Thyroid gland (tissue), 4 donors: Measurements from ENCODE around the gene HS3ST3A1. TPM values are rescaled to one million over a fixed set of nuclear protein-coding genes. Genes with fewer than 3 reads are reported as not detected.

Experiments
- DNase-seq, 2 donors: peaks; one replicate each; pipeline ENCODE4 v3.0.0-alpha.2; 2019
- H3K27ac ChIP-seq, 3 donors: fragments of 200-600 bp; sonication (generic); 1 replicate in 2 of 3; 2 replicates in 1 of 3; pipeline ENCODE4 v1.5.1; 2016 to 2019; ENCODE audit warnings: mild to moderate bottlenecking in 1 of 3, moderate library complexity in 1 of 3
- H3K27me3 ChIP-seq: fragments of 200-600 bp; sonication (generic); one replicate; pipeline ENCODE4 v1.5.1; 2019
- H3K36me3 ChIP-seq, 2 donors: fragments of 200-600 bp; sonication (generic); one replicate each; pipeline ENCODE4 v1.5.1; 2016 to 2019
- H3K4me1 ChIP-seq, 2 donors: fragments of 200-600 bp; sonication (generic); one replicate each; pipeline ENCODE4 v1.5.1; 2017 to 2019
- H3K4me3 ChIP-seq, 3 donors: fragments of 200-600 bp; sonication (generic); replicated peaks in 1 of 3; 1 replicate in 2 of 3; 2 replicates in 1 of 3; pipeline ENCODE4 v1.5.1; 2016; ENCODE audit warnings: mild to moderate bottlenecking in 1 of 3
- H3K9me3 ChIP-seq: fragments of 200-600 bp; sonication (generic); one replicate; pipeline ENCODE4 v1.5.1; 2017
- POLR2A ChIP-seq, 2 donors: fragments of 450-650 bp; IDR thresholded peaks; one replicate each; pipeline ENCODE4 v1.6.1; 2017; ENCODE audit warnings: antibody characterized with exemption in 2 of 2, mild to moderate bottlenecking in 2 of 2, moderate library complexity in 1 of 2
- WGBS, 2 donors: methylation state at CpG; one replicate each; pipeline ENCODE4 v1.1.5; 2017; 5-methylcytosine and 5-hydroxymethylcytosine counted together
- intact Hi-C: fragments of 100-400 bp; cut with DNase I; formaldehyde crosslinking; loops from one replicate; pipeline ENCODE4 v1.15.1; 2023
- total RNA-seq, 4 donors: library from RNA; depleted of rRNA; stranded (reverse); fragments of >200 nt; gene quantifications; one replicate each; pipeline ENCODE4 v1.2.3, GENCODE V29; 2016
- TF ChIP-seq, protein P1 (sequence below), 6 experiments: fragments of 200-600 bp in 3 of 6; fragments of 450-650 bp in 3 of 6; sonication (generic) in 3 of 6; IDR thresholded peaks; one replicate each; pipeline ENCODE4 v1.5.1; 2016 to 2019; ENCODE audit warnings: antibody characterized with exemption in 6 of 6, mild to moderate bottlenecking in 2 of 6, inconsistent platforms in 1 of 6, moderate library complexity in 1 of 6

The HS3ST3A1 gene
- total RNA-seq, 4 donors from 2014 or later: 0.98 to 2.1 (median 1.8) TPM

DNA sequence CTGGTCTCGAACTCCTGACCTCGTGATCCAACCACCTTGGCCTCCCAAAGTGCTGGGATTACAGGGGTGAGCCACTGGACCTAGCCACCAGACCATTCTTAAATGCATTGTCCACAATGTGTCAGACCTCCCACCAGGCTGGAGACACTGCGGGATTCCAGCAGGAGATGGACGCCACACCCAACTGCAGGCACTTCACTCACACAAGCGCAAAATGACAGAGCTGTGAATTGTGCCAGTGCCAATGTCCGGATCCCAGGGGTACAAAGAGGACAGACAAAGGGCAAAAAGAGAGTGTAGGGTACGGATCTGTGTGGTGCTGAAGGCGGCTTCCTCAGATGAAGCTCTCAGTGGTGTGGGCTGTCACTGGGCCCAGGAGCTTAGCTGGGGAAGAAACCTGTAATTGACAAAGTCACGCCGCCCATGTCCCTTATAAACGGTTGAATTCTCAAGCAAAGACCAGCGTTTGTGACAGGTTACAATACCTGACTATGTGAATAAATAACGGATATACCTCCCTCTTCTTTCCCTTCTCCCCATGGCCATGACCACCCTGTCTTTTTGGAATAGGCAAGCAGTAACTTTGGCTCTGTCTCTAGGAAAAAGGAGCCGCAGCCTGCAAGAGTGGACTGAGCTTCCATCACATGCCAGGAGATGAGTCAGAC is 40.0 kb downstream of the HS3ST3A1 start:
- Histone ChIP-seq H3K9me3 (no peaks in the 10 kb centered on the region), H3K27ac (no peak overlapping the region), H3K36me3 (no peaks in the 10 kb centered on the region), H3K4me3 (no peak overlapping the region), H3K27me3 (no peaks in the 10 kb centered on the region), H3K4me1 (no peaks in the 10 kb centered on the region)
- WGBS, 2 donors: 90 to 91% methylated on average over 14 of the region's 14 CpGs
- TF ChIP-seq, protein P1, sequence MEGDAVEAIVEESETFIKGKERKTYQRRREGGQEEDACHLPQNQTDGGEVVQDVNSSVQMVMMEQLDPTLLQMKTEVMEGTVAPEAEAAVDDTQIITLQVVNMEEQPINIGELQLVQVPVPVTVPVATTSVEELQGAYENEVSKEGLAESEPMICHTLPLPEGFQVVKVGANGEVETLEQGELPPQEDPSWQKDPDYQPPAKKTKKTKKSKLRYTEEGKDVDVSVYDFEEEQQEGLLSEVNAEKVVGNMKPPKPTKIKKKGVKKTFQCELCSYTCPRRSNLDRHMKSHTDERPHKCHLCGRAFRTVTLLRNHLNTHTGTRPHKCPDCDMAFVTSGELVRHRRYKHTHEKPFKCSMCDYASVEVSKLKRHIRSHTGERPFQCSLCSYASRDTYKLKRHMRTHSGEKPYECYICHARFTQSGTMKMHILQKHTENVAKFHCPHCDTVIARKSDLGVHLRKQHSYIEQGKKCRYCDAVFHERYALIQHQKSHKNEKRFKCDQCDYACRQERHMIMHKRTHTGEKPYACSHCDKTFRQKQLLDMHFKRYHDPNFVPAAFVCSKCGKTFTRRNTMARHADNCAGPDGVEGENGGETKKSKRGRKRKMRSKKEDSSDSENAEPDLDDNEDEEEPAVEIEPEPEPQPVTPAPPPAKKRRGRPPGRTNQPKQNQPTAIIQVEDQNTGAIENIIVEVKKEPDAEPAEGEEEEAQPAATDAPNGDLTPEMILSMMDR (IDR thresholded peaks at IDR 0.05): no peak
- no peak for TF ChIP-seq POLR2A (IDR thresholded peaks at IDR 0.05)
- no peak for DNase-seq
- intact Hi-C loops: no loop called here

DNA sequence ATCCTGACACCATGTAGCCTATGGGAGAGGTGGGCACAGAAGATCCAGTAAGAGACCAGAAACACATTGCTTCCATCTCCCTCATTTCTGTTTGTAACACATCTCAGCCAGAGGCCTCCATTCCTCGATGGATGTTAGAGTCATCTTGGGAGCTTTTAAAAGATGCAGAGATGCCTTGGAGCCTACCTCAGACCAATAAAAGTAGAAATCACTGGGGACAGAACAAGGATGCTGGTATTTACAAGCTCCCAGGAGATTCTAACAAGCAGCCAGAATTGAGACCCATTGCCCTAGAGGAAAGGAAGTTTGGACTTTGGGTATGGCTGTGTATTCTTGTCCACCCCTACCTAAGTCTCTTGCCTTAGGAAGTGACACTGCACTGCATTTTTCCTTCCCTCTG is 40.8 kb downstream of the HS3ST3A1 start:
- Histone ChIP-seq H3K9me3 (no peaks in the 10 kb centered on the region), H3K27ac (no peak overlapping the region), H3K27me3 (no peaks in the 10 kb centered on the region), H3K4me3 (no peak overlapping the region), H3K36me3 (no peaks in the 10 kb centered on the region), H3K4me1 (no peaks in the 10 kb centered on the region)
- 95 to 100% methylated on average over 1 of the region's 1 CpG for WGBS, 2 donors
- no peak for DNase-seq
- TF ChIP-seq, protein P1 (IDR thresholded peaks at IDR 0.05): no peak
- intact Hi-C loops: no loop called here

DNA sequence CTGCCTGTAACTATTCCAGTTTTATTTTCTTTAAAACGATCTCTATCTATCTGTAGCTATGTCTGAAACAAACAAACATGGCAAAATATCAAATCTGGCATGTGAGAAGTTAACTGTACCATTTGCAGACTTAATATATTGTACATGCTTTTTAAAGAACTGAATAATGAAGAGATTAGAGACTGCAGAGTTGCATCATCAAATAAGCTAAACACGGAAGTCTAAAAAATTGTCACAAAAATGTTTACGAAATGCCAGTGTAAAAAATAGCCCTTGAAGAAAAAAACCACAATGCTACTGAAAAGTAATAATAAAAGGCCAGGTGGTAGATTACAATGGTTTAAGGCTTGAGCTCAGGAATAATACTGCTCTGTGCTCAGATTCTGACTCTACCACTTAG is 43.1 kb downstream of the HS3ST3A1 start:
- H3K27me3 ChIP-seq: no peaks in the 10 kb centered on the region
- intact Hi-C loops: no loop called here
- H3K4me1 ChIP-seq: no peaks in the 10 kb centered on the region
- H3K36me3 ChIP-seq: no peaks in the 10 kb centered on the region
- no peak for DNase-seq
- TF ChIP-seq, protein P1 (IDR thresholded peaks at IDR 0.05): no peak
- no peak for TF ChIP-seq POLR2A (IDR thresholded peaks at IDR 0.05)
- no peak overlapping the region for H3K27ac ChIP-seq
- WGBS, 2 donors: 81 to 82% methylated on average over 3 of the region's 3 CpGs
- H3K4me3 ChIP-seq: no peak overlapping the region
- H3K9me3 ChIP-seq: no peaks in the 10 kb centered on the region

DNA sequence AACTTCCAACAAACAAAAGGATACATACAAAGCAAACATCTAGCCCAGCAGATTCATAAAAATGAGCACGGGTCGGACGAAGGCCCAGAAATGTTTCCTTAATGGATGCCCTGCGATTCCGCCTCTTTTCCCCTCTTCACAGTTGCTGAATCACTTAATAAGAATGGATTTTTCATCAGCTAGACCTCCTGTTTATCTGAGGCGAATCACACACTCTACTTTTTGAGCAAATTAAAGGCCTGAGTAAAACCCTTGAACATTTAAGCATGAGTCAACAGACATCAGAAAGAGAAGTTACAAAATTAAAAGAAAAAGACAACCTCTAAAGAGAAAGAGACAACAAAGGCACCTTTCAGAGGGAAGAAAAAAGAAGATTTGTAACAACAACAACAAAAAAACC is 44.7 kb downstream of the HS3ST3A1 start:
- Histone ChIP-seq H3K36me3 (no peaks in the 10 kb centered on the region), H3K27me3 (no peaks in the 10 kb centered on the region), H3K27ac (no peak overlapping the region), H3K9me3 (no peaks in the 10 kb centered on the region), H3K4me1 (no peaks in the 10 kb centered on the region), H3K4me3 (no peak overlapping the region)
- no peak for DNase-seq
- intact Hi-C loops: no loop called here
- no peak for TF ChIP-seq POLR2A (IDR thresholded peaks at IDR 0.05)
- TF ChIP-seq, protein P1 (IDR thresholded peaks at IDR 0.05): no peak
- WGBS, 2 donors: 85 to 90% methylated on average over 6 of the region's 6 CpGs

DNA sequence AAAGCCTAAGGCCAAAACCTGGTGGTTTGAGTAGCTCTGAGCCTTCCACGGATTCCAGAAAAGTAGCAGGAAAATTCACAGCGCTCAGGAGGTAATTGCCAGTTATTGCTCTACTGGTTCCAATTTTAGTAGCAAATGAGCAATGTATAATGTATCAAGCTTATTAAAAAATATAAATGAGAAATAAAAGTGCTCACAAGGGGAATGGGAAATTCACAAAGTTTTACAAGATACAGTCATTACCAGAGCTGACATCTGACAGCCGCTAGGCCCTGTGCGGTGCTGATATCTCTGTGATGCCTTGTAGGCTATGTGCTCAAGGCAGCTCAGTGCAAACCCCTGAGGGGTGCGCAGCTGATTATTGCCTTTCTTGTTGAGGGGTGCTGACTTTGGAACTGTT is 47.5 kb downstream of the HS3ST3A1 start:
- H3K27me3 ChIP-seq: no peaks in the 10 kb centered on the region
- intact Hi-C loops: no loop called here
- H3K4me1 ChIP-seq: no peaks in the 10 kb centered on the region
- no peaks in the 10 kb centered on the region for H3K36me3 ChIP-seq
- TF ChIP-seq, protein P1 (IDR thresholded peaks at IDR 0.05): no peak
- no peak for TF ChIP-seq POLR2A (IDR thresholded peaks at IDR 0.05)
- no peak overlapping the region for H3K27ac ChIP-seq
- H3K9me3 ChIP-seq: no peaks in the 10 kb centered on the region
- H3K4me3 ChIP-seq: no peak overlapping the region
- WGBS, 2 donors: 94% methylated on average over 5 of the region's 5 CpGs
- DNase-seq: no peak
